ENCODE measurements around the gene RGS8.

Gene RGS8

DNA sequence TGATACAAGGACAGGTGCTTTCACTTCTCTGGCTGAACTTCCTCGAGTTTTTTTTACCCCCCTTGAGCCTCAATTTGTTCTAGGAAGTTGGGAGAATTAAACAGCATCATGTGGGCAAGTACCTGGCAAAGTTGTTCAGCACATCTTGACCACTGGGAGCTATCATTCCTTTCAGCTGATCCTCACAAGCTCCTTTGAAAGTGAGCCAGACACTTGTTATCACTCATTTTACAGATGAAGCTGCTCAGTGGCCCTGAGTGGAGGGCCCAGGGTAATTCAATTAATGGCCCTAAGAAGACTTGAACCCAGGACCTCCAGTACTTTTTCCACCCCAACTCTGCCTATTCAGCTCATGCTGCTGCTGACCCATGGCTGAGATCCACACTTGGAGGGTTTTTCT lies 2.0 kb downstream of the RGS8 start:
- DNase-seq (ENCODE audit: low read depth): no peak
- H3K4me3 ChIP-seq (ENCODE audit: low read depth, low read length): no peak overlapping the region
- in situ Hi-C loops (cut with HindIII; ENCODE audit: low sequenced_read_pairs): no loop called here
- TF ChIP-seq, protein P1, sequence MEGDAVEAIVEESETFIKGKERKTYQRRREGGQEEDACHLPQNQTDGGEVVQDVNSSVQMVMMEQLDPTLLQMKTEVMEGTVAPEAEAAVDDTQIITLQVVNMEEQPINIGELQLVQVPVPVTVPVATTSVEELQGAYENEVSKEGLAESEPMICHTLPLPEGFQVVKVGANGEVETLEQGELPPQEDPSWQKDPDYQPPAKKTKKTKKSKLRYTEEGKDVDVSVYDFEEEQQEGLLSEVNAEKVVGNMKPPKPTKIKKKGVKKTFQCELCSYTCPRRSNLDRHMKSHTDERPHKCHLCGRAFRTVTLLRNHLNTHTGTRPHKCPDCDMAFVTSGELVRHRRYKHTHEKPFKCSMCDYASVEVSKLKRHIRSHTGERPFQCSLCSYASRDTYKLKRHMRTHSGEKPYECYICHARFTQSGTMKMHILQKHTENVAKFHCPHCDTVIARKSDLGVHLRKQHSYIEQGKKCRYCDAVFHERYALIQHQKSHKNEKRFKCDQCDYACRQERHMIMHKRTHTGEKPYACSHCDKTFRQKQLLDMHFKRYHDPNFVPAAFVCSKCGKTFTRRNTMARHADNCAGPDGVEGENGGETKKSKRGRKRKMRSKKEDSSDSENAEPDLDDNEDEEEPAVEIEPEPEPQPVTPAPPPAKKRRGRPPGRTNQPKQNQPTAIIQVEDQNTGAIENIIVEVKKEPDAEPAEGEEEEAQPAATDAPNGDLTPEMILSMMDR (IDR thresholded peaks at IDR 0.05; ENCODE audit: low read depth, low read length, missing control alignments): no peak

DNA sequence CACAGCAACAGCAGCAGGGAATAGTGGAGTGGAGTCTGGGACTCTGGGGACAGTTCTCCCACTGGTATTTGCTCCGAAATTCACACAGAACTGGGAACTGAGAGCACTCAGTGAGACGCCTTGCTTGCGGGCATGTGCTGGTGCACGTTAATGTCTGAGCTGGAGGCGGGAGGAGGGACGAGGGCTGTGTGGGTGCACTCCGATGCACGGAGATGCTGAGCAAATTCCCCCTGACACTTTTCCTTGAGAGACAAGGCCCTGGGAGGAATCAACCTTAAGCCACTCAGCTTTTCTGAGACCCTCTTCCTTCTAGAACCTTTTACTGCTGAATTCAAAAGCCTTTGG lies 2.8 kb downstream of the RGS8 start:
- in situ Hi-C loops (cut with HindIII; ENCODE audit: low sequenced_read_pairs): no loop called here
- TF ChIP-seq, protein P1 (IDR thresholded peaks at IDR 0.05; ENCODE audit: low read depth, low read length, missing control alignments): no peak

DNA sequence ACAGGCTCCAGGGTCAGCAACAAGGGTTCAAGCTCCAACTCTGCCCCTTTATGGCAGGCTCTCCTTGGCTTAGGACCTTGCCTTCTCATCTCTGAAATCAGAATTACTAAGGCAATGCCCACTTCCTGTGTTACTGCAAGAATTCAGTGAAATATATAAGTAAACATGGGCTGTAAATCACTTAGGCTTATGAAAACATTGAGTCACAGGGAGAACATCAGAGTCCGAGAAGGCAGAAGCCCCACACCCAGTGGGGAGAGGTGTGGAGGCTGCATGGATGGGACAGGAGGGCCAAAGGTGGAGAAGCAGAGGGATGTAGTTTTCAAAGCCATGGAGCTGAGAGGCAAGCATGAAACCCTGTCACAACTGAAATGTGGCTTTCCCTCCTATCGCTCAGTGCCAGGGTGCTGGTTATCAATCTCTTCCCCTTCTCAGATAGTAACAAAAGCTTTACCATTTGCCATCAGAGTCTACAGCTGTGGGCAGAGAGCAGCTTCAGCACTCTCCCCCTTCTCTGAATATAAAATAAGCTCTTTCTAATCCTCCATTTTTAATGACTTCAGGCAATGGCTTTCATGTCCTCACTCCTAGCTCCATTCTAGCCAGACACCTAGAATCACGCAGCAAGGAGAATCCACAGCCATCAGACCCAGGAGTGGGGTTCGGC lies 3.4 kb downstream of the RGS8 start:
- TF ChIP-seq, protein P1 (IDR thresholded peaks at IDR 0.05; ENCODE audit: low read depth, low read length, missing control alignments): no peak
- in situ Hi-C loops (cut with HindIII; ENCODE audit: low sequenced_read_pairs): no loop called here
- H3K4me3 ChIP-seq (ENCODE audit: low read depth, low read length): no peak overlapping the region
- no peak for DNase-seq (ENCODE audit: low read depth)

More for the DNA sequence above, 2.8 kb downstream of the RGS8 start:
- H3K4me3 ChIP-seq (ENCODE audit: low read depth, low read length): no peak overlapping the region
- DNase-seq (ENCODE audit: low read depth): no peak

DNA sequence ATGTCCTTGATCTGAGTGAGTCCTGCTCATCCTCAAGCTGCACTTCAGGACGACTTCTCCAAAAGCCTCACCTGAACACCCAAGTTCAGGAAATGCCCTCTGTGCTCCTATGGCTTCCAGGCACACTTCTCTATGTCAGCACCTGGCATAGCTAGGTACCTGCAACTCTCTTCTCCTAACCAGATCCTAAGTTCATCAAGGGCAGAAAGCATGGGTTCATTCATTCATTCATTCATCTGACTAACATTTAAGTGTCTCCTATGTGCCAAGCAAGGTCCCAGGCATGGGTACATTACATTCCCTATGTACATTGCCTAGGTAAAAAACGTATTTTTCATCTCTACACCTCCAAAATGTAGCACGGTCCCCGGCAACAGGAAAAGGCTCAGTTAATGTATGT lies 4.0 kb downstream of the RGS8 start:
- H3K4me3 ChIP-seq (ENCODE audit: low read depth, low read length): no peak overlapping the region
- TF ChIP-seq, protein P1 (IDR thresholded peaks at IDR 0.05; ENCODE audit: low read depth, low read length, missing control alignments): no peak
- in situ Hi-C loops (cut with HindIII; ENCODE audit: low sequenced_read_pairs): no loop called here
- no peak for DNase-seq (ENCODE audit: low read depth)

DNA sequence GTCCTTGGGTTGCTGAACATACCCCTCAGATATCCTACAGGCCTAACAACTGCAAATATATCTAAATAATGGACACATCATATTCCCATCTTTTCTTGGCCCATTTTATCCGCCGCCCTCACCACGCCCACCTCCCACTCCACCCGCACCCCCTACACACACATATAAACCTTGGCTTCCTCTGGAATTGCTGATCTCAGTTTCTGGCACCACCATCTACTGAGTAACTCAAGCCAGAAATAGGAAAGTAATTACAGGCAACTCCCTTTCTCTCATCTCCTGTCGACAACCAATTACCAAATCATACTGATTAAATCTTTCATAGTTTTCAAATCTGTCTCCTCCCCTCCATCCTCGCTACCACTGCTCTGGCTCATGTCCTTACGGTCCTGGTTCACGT lies 4.7 kb downstream of the RGS8 start:
- TF ChIP-seq, protein P1 (IDR thresholded peaks at IDR 0.05; ENCODE audit: low read depth, low read length, missing control alignments): no peak
- in situ Hi-C loops (cut with HindIII; ENCODE audit: low sequenced_read_pairs): no loop called here
- no peak overlapping the region for H3K4me3 ChIP-seq (ENCODE audit: low read depth, low read length)
- no peak for DNase-seq (ENCODE audit: low read depth)

DNA sequence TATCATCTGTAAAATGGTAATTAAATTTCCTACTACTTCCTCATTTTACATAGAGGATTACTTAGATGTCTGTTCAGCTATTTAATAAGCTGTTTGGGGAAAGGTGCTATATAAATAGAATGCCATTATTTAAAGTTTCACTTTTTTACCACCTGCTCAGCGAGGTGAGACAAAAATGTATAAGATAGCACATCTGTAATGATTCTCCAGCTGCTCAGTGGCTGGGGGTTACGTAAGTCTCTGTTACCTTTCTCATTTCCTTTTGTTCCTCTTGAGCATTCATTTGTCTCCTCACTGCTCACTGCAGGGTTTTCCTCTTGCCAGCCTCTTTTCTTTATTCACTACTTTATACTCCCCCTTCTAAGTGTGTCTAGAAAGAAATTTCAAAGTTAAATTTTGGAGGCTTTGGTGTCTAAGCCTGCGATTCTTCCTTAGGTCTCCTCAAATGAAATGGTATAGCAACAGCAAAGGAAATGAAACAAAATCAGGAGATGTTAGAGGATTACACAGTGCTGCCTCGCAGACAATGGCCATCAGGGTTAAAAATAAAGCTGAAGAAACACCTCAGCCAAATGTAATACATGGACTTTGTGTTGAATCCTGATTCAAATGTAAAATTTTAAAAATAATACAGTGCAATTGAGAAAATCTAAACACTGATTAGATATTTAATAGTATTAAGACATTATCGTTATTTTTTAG lies 6.8 kb downstream of the RGS8 start:
- TF ChIP-seq, protein P1 (IDR thresholded peaks at IDR 0.05; ENCODE audit: low read depth, low read length, missing control alignments): no peak
- DNase-seq (ENCODE audit: low read depth): no peak
- H3K4me3 ChIP-seq (ENCODE audit: low read depth, low read length): no peak overlapping the region
- in situ Hi-C loops (cut with HindIII; ENCODE audit: low sequenced_read_pairs): no loop called here

All from astrocyte of the cerebellum (primary cell).